ENCODE data around the gene CC2D1A. TPM values are rescaled to one million over a fixed set of nuclear protein-coding genes. Genes with fewer than 3 reads are reported as not detected.

Gene CC2D1A
- total RNA-seq, 1 donor from 2014 or later, result 2.1 TPM

- Histone ChIP-seq H3K36me3 (ENCODE audit: control insufficient read depth in 3 of 3, insufficient read depth in 3 of 3, low read length in 3 of 3) (peaks cover 15 to 21% (median 19%) of the 10 kb centered on the region in 3 donors), H3K9me3 (ENCODE audit: control insufficient read depth in 3 of 3, low read length in 3 of 3) (no peaks in the 10 kb centered on the region), H3K27ac (ENCODE audit: low read depth, low read length) (no peak overlapping the region)
These were observed 45.8 kb downstream of the CC2D1A start for GRCh38 chr19:13951799-13952153.

GRCh38 chr19:13952154-13952930 lies 46.3 kb downstream of the CC2D1A start, which contains the start of gene DCAF15:
DCAF15 (plus strand) TSS chr19:13952509; CDS start chr19:13952513, 4 bp downstream.
- peaks cover 15 to 26% (median 22%) of the 10 kb centered on the region in 3 donors for H3K36me3 ChIP-seq (ENCODE audit: control insufficient read depth in 3 of 3, insufficient read depth in 3 of 3, low read length in 3 of 3)
- H3K9me3 ChIP-seq (ENCODE audit: control insufficient read depth in 3 of 3, low read length in 3 of 3), result no peaks in the 10 kb centered on the region
- H3K4me3 ChIP-seq (ENCODE audit: low read length in 3 of 3), result peak within 1 kb of the TSS; percentile 82 to 86 (median 83)
- H3K4me1 ChIP-seq (ENCODE audit: control insufficient read depth in 3 of 3, insufficient read depth in 3 of 3, low read length in 3 of 3), result peaks cover 16 to 37% (median 32%) of the 10 kb centered on the region in 3 donors
- H3K27me3 ChIP-seq (ENCODE audit: control insufficient read depth in 3 of 3, insufficient read depth in 3 of 3, low read length in 3 of 3), result no peaks in the 10 kb centered on the region
- peak within 1 kb of the TSS; percentile 72 to 87 (median 81) for H3K9ac ChIP-seq (ENCODE audit: low read depth in 1 of 3, low read length in 3 of 3)
- H3K27ac ChIP-seq (ENCODE audit: low read depth, low read length), result peak within 1 kb of the TSS; percentile 76

More at GRCh38 chr19:13951799-13952153, 45.8 kb downstream of the CC2D1A start:
- peak overlapping the region; percentile 30 to 73 (median 65) for H3K9ac ChIP-seq (ENCODE audit: low read depth in 1 of 3, low read length in 3 of 3)
- no peaks in the 10 kb centered on the region for H3K27me3 ChIP-seq (ENCODE audit: control insufficient read depth in 3 of 3, insufficient read depth in 3 of 3, low read length in 3 of 3)
- H3K4me3 ChIP-seq (ENCODE audit: low read length in 3 of 3), result peak overlapping the region; percentile 58 to 82 (median 78)
- H3K4me1 ChIP-seq (ENCODE audit: control insufficient read depth in 3 of 3, insufficient read depth in 3 of 3, low read length in 3 of 3), result peaks cover 14 to 31% (median 27%) of the 10 kb centered on the region in 3 donors

GRCh38 chr19:13952931-13953531 lies 47.0 kb downstream of the CC2D1A start:
- no peak overlapping the region for H3K27ac ChIP-seq (ENCODE audit: low read depth, low read length)
- no peaks in the 10 kb centered on the region for H3K27me3 ChIP-seq (ENCODE audit: control insufficient read depth in 3 of 3, insufficient read depth in 3 of 3, low read length in 3 of 3)
- peaks cover 15 to 28% (median 23%) of the 10 kb centered on the region in 3 donors for H3K36me3 ChIP-seq (ENCODE audit: control insufficient read depth in 3 of 3, insufficient read depth in 3 of 3, low read length in 3 of 3)
- H3K4me3 ChIP-seq (ENCODE audit: low read length in 3 of 3), result peak overlapping the region; percentile 80 to 86 (median 83)
- peak overlapping the region; percentile 70 to 82 (median 81) for H3K9ac ChIP-seq (ENCODE audit: low read depth in 1 of 3, low read length in 3 of 3)
- no peaks in the 10 kb centered on the region for H3K9me3 ChIP-seq (ENCODE audit: control insufficient read depth in 3 of 3, low read length in 3 of 3)
- peaks cover 17 to 39% (median 39%) of the 10 kb centered on the region in 3 donors for H3K4me1 ChIP-seq (ENCODE audit: control insufficient read depth in 3 of 3, insufficient read depth in 3 of 3, low read length in 3 of 3)

GRCh38 chr19:13954185-13954584 lies 48.2 kb downstream of the CC2D1A start:
- peaks cover 17 to 44% (median 39%) of the 10 kb centered on the region in 3 donors for H3K4me1 ChIP-seq (ENCODE audit: control insufficient read depth in 3 of 3, insufficient read depth in 3 of 3, low read length in 3 of 3)
- no peak overlapping the region for H3K27ac ChIP-seq (ENCODE audit: low read depth, low read length)
- peak overlapping the region in 1 of 3 donors; percentile 81 for H3K9ac ChIP-seq (ENCODE audit: low read depth in 1 of 3, low read length in 3 of 3)
- H3K27me3 ChIP-seq (ENCODE audit: control insufficient read depth in 3 of 3, insufficient read depth in 3 of 3, low read length in 3 of 3), result no peaks in the 10 kb centered on the region
- no peak overlapping the region for H3K4me3 ChIP-seq (ENCODE audit: low read length in 3 of 3)
- peaks cover 21 to 37% (median 24%) of the 10 kb centered on the region in 3 donors for H3K36me3 ChIP-seq (ENCODE audit: control insufficient read depth in 3 of 3, insufficient read depth in 3 of 3, low read length in 3 of 3)
- H3K9me3 ChIP-seq (ENCODE audit: control insufficient read depth in 3 of 3, low read length in 3 of 3), result no peaks in the 10 kb centered on the region

GRCh38 chr19:13955662-13956364 lies 49.8 kb downstream of the CC2D1A start:
- no peak overlapping the region for H3K4me3 ChIP-seq (ENCODE audit: low read length in 3 of 3)
- no peaks in the 10 kb centered on the region for H3K9me3 ChIP-seq (ENCODE audit: control insufficient read depth in 3 of 3, low read length in 3 of 3)
- no peak overlapping the region for H3K27ac ChIP-seq (ENCODE audit: low read depth, low read length)
- no peaks in the 10 kb centered on the region for H3K27me3 ChIP-seq (ENCODE audit: control insufficient read depth in 3 of 3, insufficient read depth in 3 of 3, low read length in 3 of 3)
- H3K9ac ChIP-seq (ENCODE audit: low read depth in 1 of 3, low read length in 3 of 3), result peak overlapping the region in 1 of 3 donors; percentile 16
- peaks cover 17 to 44% (median 39%) of the 10 kb centered on the region in 3 donors for H3K4me1 ChIP-seq (ENCODE audit: control insufficient read depth in 3 of 3, insufficient read depth in 3 of 3, low read length in 3 of 3)
- peaks cover 37 to 51% (median 38%) of the 10 kb centered on the region in 3 donors for H3K36me3 ChIP-seq (ENCODE audit: control insufficient read depth in 3 of 3, insufficient read depth in 3 of 3, low read length in 3 of 3)

- Histone ChIP-seq H3K36me3 (ENCODE audit: control insufficient read depth in 3 of 3, insufficient read depth in 3 of 3, low read length in 3 of 3) (peaks cover 38 to 53% (median 39%) of the 10 kb centered on the region in 3 donors), H3K9me3 (ENCODE audit: control insufficient read depth in 3 of 3, low read length in 3 of 3) (no peaks in the 10 kb centered on the region), H3K4me1 (ENCODE audit: control insufficient read depth in 3 of 3, insufficient read depth in 3 of 3, low read length in 3 of 3) (peaks cover 17 to 44% (median 39%) of the 10 kb centered on the region in 3 donors), H3K9ac (ENCODE audit: low read depth in 1 of 3, low read length in 3 of 3) (peak overlapping the region in 1 of 3 donors; percentile 66), H3K27me3 (ENCODE audit: control insufficient read depth in 3 of 3, insufficient read depth in 3 of 3, low read length in 3 of 3) (no peaks in the 10 kb centered on the region), H3K4me3 (ENCODE audit: low read length in 3 of 3) (no peak overlapping the region), H3K27ac (ENCODE audit: low read depth, low read length) (peak overlapping the region; percentile 73)
These were observed 50.4 kb downstream of the CC2D1A start for GRCh38 chr19:13956365-13956744.

- H3K36me3 ChIP-seq (ENCODE audit: control insufficient read depth in 3 of 3, insufficient read depth in 3 of 3, low read length in 3 of 3), result peaks cover 38 to 53% (median 41%) of the 10 kb centered on the region in 3 donors
- peak overlapping the region; percentile 73 for H3K27ac ChIP-seq (ENCODE audit: low read depth, low read length)
- H3K9me3 ChIP-seq (ENCODE audit: control insufficient read depth in 3 of 3, low read length in 3 of 3), result no peaks in the 10 kb centered on the region
- no peaks in the 10 kb centered on the region for H3K27me3 ChIP-seq (ENCODE audit: control insufficient read depth in 3 of 3, insufficient read depth in 3 of 3, low read length in 3 of 3)
- peak overlapping the region in 1 of 3 donors; percentile 66 for H3K9ac ChIP-seq (ENCODE audit: low read depth in 1 of 3, low read length in 3 of 3)
- H3K4me1 ChIP-seq (ENCODE audit: control insufficient read depth in 3 of 3, insufficient read depth in 3 of 3, low read length in 3 of 3), result peaks cover 17 to 42% (median 36%) of the 10 kb centered on the region in 3 donors
- no peak overlapping the region for H3K4me3 ChIP-seq (ENCODE audit: low read length in 3 of 3)
These were observed 51.0 kb downstream of the CC2D1A start for GRCh38 chr19:13957051-13957450.

- H3K36me3 ChIP-seq (ENCODE audit: control insufficient read depth in 3 of 3, insufficient read depth in 3 of 3, low read length in 3 of 3), result peaks cover 38 to 53% (median 41%) of the 10 kb centered on the region in 3 donors
These were observed 52.0 kb downstream of the CC2D1A start for GRCh38 chr19:13958043-13958442.

GRCh38 chr19:13959141-13959961 lies 53.4 kb downstream of the CC2D1A start:
- Histone ChIP-seq H3K9me3 (ENCODE audit: control insufficient read depth in 3 of 3, low read length in 3 of 3) (no peaks in the 10 kb centered on the region), H3K27ac (ENCODE audit: low read depth, low read length) (no peak overlapping the region), H3K36me3 (ENCODE audit: control insufficient read depth in 3 of 3, insufficient read depth in 3 of 3, low read length in 3 of 3) (peaks cover 38 to 52% (median 40%) of the 10 kb centered on the region in 3 donors), H3K9ac (ENCODE audit: low read depth in 1 of 3, low read length in 3 of 3) (no peak overlapping the region), H3K4me3 (ENCODE audit: low read length in 3 of 3) (no peak overlapping the region), H3K4me1 (ENCODE audit: control insufficient read depth in 3 of 3, insufficient read depth in 3 of 3, low read length in 3 of 3) (peaks cover 8 to 29% (median 20%) of the 10 kb centered on the region in 3 donors), H3K27me3 (ENCODE audit: control insufficient read depth in 3 of 3, insufficient read depth in 3 of 3, low read length in 3 of 3) (no peaks in the 10 kb centered on the region)

More at GRCh38 chr19:13958043-13958442, 52.0 kb downstream of the CC2D1A start:
- Histone ChIP-seq H3K4me1 (ENCODE audit: control insufficient read depth in 3 of 3, insufficient read depth in 3 of 3, low read length in 3 of 3) (peaks cover 15 to 40% (median 33%) of the 10 kb centered on the region in 3 donors), H3K27me3 (ENCODE audit: control insufficient read depth in 3 of 3, insufficient read depth in 3 of 3, low read length in 3 of 3) (no peaks in the 10 kb centered on the region), H3K9me3 (ENCODE audit: control insufficient read depth in 3 of 3, low read length in 3 of 3) (no peaks in the 10 kb centered on the region), H3K27ac (ENCODE audit: low read depth, low read length) (peak overlapping the region; percentile 73), H3K9ac (ENCODE audit: low read depth in 1 of 3, low read length in 3 of 3) (no peak overlapping the region), H3K4me3 (ENCODE audit: low read length in 3 of 3) (no peak overlapping the region)
